Measurements from ENCODE around the gene ZNF789.

Gene ZNF789

GRCh38 chr7:99504281-99504602, 31.6 kb downstream of the ZNF789 start:
- no peak for DNase-seq (ENCODE audit: low read depth, low spot score)

- peak; percentile 91 for DNase-seq (ENCODE audit: low read depth, low spot score)
These were observed 32.1 kb downstream of the ZNF789 start, which contains the start of gene ZKSCAN5 for GRCh38 chr7:99504603-99505323. Gene ZKSCAN5 (plus strand): TSS chr7:99504662. CDS start chr7:99506045, 1,383 bp downstream.

- DNase-seq (ENCODE audit: low read depth, low spot score), result no peak
These were observed 32.6 kb downstream of the ZNF789 start for GRCh38 chr7:99505324-99505662.

- no peak for DNase-seq (ENCODE audit: low read depth, low spot score)
These were observed 41.4 kb downstream of the ZNF789 start for GRCh38 chr7:99514050-99514449.

- DNase-seq (ENCODE audit: low read depth, low spot score), result no peak
These were observed 48.7 kb downstream of the ZNF789 start for GRCh38 chr7:99521399-99521798.

GRCh38 chr7:99525713-99526440, 53.2 kb downstream of the ZNF789 start:
- no peak for DNase-seq (ENCODE audit: low read depth, low spot score)

GRCh38 chr7:99531354-99531765, 58.7 kb downstream of the ZNF789 start:
- no peak for DNase-seq (ENCODE audit: low read depth, low spot score)

GRCh38 chr7:99535667-99536066, 63.0 kb downstream of the ZNF789 start:
- DNase-seq (ENCODE audit: low read depth, low spot score), result no peak

All from activated naive CD8-positive, alpha-beta T cell treated with anti-CD3 and anti-CD28 coated beads, Interleukin-2, amount 50 U/mL, for 16 hours (primary cell).